Measurements from ENCODE around the gene COBL. TPM values are rescaled to one million over a fixed set of nuclear protein-coding genes. Genes with fewer than 3 reads are reported as not detected.
A peak's percentile ranks its signal among the peaks of the same experiment; 100 is the strongest.

Gene COBL
- total RNA-seq, 2 experiments from 2014 or later, result not detected

DNA sequence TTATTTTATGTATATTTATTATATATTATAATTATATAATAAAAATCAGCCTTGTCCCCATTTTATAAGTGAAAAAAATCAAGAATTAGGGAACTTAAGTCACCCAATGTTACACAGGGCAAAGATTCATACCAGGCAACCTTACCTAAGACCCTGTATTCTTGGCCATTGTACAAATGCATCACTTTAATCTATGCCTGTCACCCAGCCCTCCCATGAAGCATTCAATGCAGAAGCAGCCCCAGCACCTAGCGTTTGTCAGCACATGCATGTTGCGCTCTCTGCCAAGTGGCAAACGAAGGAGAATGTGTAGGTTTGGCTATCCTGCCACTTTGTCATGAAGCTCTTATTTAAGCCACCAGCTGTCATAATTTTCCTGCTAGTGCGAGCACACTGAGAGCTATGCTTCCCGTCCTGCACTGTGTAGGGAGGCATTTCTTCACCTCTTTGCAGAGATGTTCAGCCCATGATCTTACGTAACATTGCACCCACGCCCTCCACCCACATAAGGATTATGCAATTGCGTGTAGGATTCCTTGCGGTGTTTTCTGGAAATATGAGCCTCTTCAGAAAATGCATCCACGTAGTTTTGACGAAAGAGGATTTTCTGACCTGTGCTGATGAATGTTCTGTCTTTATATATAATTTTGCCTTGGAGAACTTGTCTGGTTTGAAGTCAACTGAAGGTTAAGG lies 7.7 kb upstream of the COBL start:
- ATAC-seq, result no peak
- CTCF ChIA-PET, result no interaction called here
- POLR2A ChIA-PET, result interaction anchor here (0.7 kb wide), 1 partner anchor 430 kb away, joined by 3 read pairs; no protein-coding TSS in a partner anchor

DNA sequence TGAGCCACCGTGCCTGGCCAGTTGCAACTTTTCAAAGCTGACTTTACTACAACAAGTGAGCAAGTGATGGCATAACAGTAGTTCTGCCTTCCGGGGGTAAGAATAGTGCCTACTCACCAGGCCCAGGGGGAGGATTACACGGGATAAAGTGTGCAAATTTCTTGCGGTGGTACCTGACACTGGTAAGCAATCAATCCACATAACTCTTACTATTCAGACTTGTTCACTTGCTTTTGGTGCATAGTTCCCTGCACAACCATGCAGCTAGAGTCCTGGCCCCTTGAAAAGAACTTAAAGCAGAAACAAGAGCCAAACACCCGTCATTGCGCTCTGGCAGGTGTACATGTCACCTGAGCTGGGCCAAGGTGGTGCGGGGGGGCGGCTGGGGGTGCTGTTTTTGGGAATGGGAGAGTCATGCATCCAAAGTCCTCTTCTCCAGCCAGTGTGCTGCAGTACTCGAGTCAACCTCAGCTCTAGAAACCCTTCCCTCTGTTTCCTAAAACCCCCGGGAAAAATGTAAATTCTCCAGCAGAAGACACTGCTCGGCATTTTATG lies 5.4 kb upstream of the COBL start:
- ATAC-seq, result no peak
- no peak overlapping the region for H3K4me3 Mint-ChIP-seq
- H3K27me3 Mint-ChIP-seq, result peaks cover 22% of the 10 kb centered on the region
- H3K9me3 Mint-ChIP-seq (ENCODE audit: low read depth), result no peaks in the 10 kb centered on the region
- DNase-seq, result no peak
- ChIA-PET POLR2A (no interaction called here), CTCF (interaction anchor here (0.5 kb wide), 1 partner anchor 159 kb away, joined by 3 read pairs; no protein-coding TSS in a partner anchor)
- no peaks in the 10 kb centered on the region for H3K36me3 Mint-ChIP-seq (ENCODE audit: low read depth)
- H3K4me1 Mint-ChIP-seq, result peaks cover 8% of the 10 kb centered on the region
- intact Hi-C loops (cut with DNase I, micrococcal nuclease), result no loop called here
- H3K27ac Mint-ChIP-seq, result no peak overlapping the region

More for the DNA sequence above, 7.7 kb upstream of the COBL start:
- H3K9me3 Mint-ChIP-seq (ENCODE audit: low read depth), result no peaks in the 10 kb centered on the region
- intact Hi-C loops (cut with DNase I, micrococcal nuclease), result no loop called here
- H3K4me1 Mint-ChIP-seq, result no peaks in the 10 kb centered on the region
- H3K4me3 Mint-ChIP-seq, result no peak overlapping the region
- DNase-seq, result no peak
- H3K27ac Mint-ChIP-seq, result no peak overlapping the region
- peaks cover 10% of the 10 kb centered on the region for H3K27me3 Mint-ChIP-seq
- H3K36me3 Mint-ChIP-seq (ENCODE audit: low read depth), result no peaks in the 10 kb centered on the region

- DNase-seq, result no peak
- no peaks in the 10 kb centered on the region for H3K36me3 Mint-ChIP-seq (ENCODE audit: low read depth)
- ATAC-seq, result no peak
- intact Hi-C loops (cut with DNase I, micrococcal nuclease), result no loop called here
- peaks cover 12% of the 10 kb centered on the region for H3K4me1 Mint-ChIP-seq
- ChIA-PET CTCF (no interaction called here), POLR2A (no interaction called here)
- no peak overlapping the region for H3K4me3 Mint-ChIP-seq
- H3K9me3 Mint-ChIP-seq (ENCODE audit: low read depth), result no peaks in the 10 kb centered on the region
- H3K27ac Mint-ChIP-seq, result no peak overlapping the region
- peaks cover 34% of the 10 kb centered on the region for H3K27me3 Mint-ChIP-seq
Observed at GRCh38 chr7:51318886-51319579, 2.4 kb upstream of the COBL start.

- Mint-ChIP-seq H3K27me3 (peaks cover 38% of the 10 kb centered on the region), H3K4me1 (peaks cover 12% of the 10 kb centered on the region), H3K27ac (no peak overlapping the region), H3K4me3 (no peak overlapping the region), H3K9me3 (ENCODE audit: low read depth) (no peaks in the 10 kb centered on the region), H3K36me3 (ENCODE audit: low read depth) (no peaks in the 10 kb centered on the region)
- ATAC-seq (no peak), DNase-seq (no peak)
- POLR2A ChIA-PET, result no interaction called here
- CTCF ChIA-PET, result no interaction called here
- intact Hi-C loops (cut with DNase I, micrococcal nuclease), result no loop called here
Observed at GRCh38 chr7:51318001-51318400, 1.4 kb upstream of the COBL start.

- no peak overlapping the region for H3K4me3 Mint-ChIP-seq
- DNase-seq (no peak), ATAC-seq (no peak)
- H3K9me3 Mint-ChIP-seq (ENCODE audit: low read depth), result no peaks in the 10 kb centered on the region
- ChIA-PET POLR2A (no interaction called here), CTCF (no interaction called here)
- H3K27me3 Mint-ChIP-seq, result peaks cover 38% of the 10 kb centered on the region
- intact Hi-C loops (cut with DNase I, micrococcal nuclease), result no loop called here
- peaks cover 12% of the 10 kb centered on the region for H3K4me1 Mint-ChIP-seq
- no peaks in the 10 kb centered on the region for H3K36me3 Mint-ChIP-seq (ENCODE audit: low read depth)
- H3K27ac Mint-ChIP-seq, result no peak overlapping the region
Observed at GRCh38 chr7:51317582-51317910, 937 bp upstream of the COBL start.

GRCh38 chr7:51316262-51316665 lies 345 bp downstream of the COBL start:
- H3K27ac Mint-ChIP-seq, result no peak overlapping the region
- intact Hi-C loops (cut with DNase I, micrococcal nuclease), result no loop called here
- peaks cover 40% of the 10 kb centered on the region for H3K27me3 Mint-ChIP-seq
- ChIA-PET POLR2A (no interaction called here), CTCF (no interaction called here)
- no peaks in the 10 kb centered on the region for H3K36me3 Mint-ChIP-seq (ENCODE audit: low read depth)
- H3K9me3 Mint-ChIP-seq (ENCODE audit: low read depth), result no peaks in the 10 kb centered on the region
- H3K4me1 Mint-ChIP-seq, result peaks cover 12% of the 10 kb centered on the region
- no peak overlapping the region for H3K4me3 Mint-ChIP-seq
- peak; percentile 68 for ATAC-seq
- peak; percentile 45 for DNase-seq

GRCh38 chr7:51315393-51316261 lies 982 bp downstream of the COBL start:
- POLR2A ChIA-PET, result no interaction called here
- H3K36me3 Mint-ChIP-seq (ENCODE audit: low read depth), result no peaks in the 10 kb centered on the region
- CTCF ChIA-PET, result no interaction called here
- ATAC-seq (no peak), DNase-seq (peak; percentile 7)
- H3K4me3 Mint-ChIP-seq, result peak overlapping the region; percentile 40
- intact Hi-C loops (cut with DNase I, micrococcal nuclease), result no loop called here
- H3K4me1 Mint-ChIP-seq, result peaks cover 12% of the 10 kb centered on the region
- peaks cover 40% of the 10 kb centered on the region for H3K27me3 Mint-ChIP-seq
- no peak overlapping the region for H3K27ac Mint-ChIP-seq
- H3K9me3 Mint-ChIP-seq (ENCODE audit: low read depth), result no peaks in the 10 kb centered on the region

GRCh38 chr7:51314726-51315125 lies 1.9 kb downstream of the COBL start:
- peaks cover 40% of the 10 kb centered on the region for H3K27me3 Mint-ChIP-seq
- ChIA-PET CTCF (no interaction called here), POLR2A (no interaction called here)
- DNase-seq (no peak), ATAC-seq (no peak)
- no peaks in the 10 kb centered on the region for H3K36me3 Mint-ChIP-seq (ENCODE audit: low read depth)
- H3K4me3 Mint-ChIP-seq, result no peak overlapping the region
- intact Hi-C loops (cut with DNase I, micrococcal nuclease), result no loop called here
- no peaks in the 10 kb centered on the region for H3K9me3 Mint-ChIP-seq (ENCODE audit: low read depth)
- H3K4me1 Mint-ChIP-seq, result peaks cover 12% of the 10 kb centered on the region
- no peak overlapping the region for H3K27ac Mint-ChIP-seq

GRCh38 chr7:51313738-51314425 lies 2.7 kb downstream of the COBL start:
- POLR2A ChIA-PET, result no interaction called here
- Mint-ChIP-seq H3K4me1 (peaks cover 12% of the 10 kb centered on the region), H3K27me3 (peaks cover 36% of the 10 kb centered on the region), H3K27ac (no peak overlapping the region), H3K36me3 (ENCODE audit: low read depth) (no peaks in the 10 kb centered on the region), H3K9me3 (ENCODE audit: low read depth) (no peaks in the 10 kb centered on the region), H3K4me3 (no peak overlapping the region)
- intact Hi-C loops (cut with DNase I, micrococcal nuclease), result no loop called here
- CTCF ChIA-PET, result interaction anchor here (0.5 to 1.4 kb wide), 2 partner anchors 28 to 151 kb away, joined by 3 to 4 read pairs; no protein-coding TSS in a partner anchor
- no peak for DNase-seq
- no peak for ATAC-seq

DNA sequence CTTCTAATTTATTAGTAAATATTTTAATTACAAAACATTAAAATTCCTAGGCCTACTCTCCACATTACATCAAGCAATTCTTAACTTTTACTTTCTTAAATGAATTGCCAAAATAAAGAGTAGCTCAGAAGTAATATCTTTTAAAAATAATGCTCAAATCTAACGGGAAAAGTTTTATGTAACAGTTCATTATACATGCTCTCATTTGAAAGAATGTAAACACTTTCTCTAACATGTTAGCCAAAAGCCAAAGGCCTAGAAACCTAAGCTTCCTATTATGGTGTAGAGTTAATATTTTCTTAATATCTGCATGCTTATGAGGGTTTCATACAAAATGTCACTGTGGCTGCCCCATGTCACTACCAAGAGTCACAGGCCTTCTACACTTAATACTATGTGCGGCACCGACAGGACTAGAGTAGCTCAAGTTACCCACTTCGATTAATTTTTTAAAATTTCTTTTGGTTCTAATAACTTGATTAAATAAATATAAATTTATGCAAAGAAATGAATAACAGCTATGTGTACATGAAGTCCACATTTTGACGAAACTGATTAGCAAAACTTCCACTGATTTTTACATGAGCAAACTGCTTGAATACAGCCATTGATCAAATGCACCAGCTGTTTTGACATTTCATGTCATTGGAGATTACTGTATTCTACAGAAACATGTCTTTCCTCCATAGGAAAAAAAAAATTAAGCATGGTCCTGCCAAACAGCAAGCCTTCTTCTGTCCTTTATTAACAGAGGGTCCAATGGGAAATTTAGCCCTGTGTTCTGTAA lies 3.5 kb downstream of the COBL start:
- ATAC-seq (no peak), DNase-seq (no peak)
- Mint-ChIP-seq H3K4me3 (no peak overlapping the region), H3K9me3 (ENCODE audit: low read depth) (no peaks in the 10 kb centered on the region), H3K36me3 (ENCODE audit: low read depth) (no peaks in the 10 kb centered on the region), H3K27ac (no peak overlapping the region), H3K27me3 (peaks cover 33% of the 10 kb centered on the region), H3K4me1 (peaks cover 12% of the 10 kb centered on the region)
- ChIA-PET CTCF (interaction anchor here (0.5 to 1.4 kb wide), 2 partner anchors 27 to 151 kb away, joined by 3 to 4 read pairs; no protein-coding TSS in a partner anchor), POLR2A (no interaction called here)
- intact Hi-C loops (cut with DNase I, micrococcal nuclease), result no loop called here

All from activated CD4-positive, alpha-beta T cell treated with anti-CD3 and anti-CD28 coated beads for 36 hours (primary cell).